GM18505 (cell line): ENCODE data around the gene PTN.

Experiments used
- ATAC-seq: cut with Tn5 transposase; IDR thresholded peaks from one replicate; pipeline ENCODE4 v1.9.1; 2021; ENCODE audit not compliant: unreplicated experiment
- POLR2A ChIP-seq: IDR thresholded peaks from 4 replicates; pipeline ENCODE4 v1.6.1; 2011; ENCODE audit warnings: borderline replicate concordance; ENCODE audit not compliant: insufficient read depth, insufficient read length; ENCODE audit errors: extremely low read depth

The PTN gene

DNA sequence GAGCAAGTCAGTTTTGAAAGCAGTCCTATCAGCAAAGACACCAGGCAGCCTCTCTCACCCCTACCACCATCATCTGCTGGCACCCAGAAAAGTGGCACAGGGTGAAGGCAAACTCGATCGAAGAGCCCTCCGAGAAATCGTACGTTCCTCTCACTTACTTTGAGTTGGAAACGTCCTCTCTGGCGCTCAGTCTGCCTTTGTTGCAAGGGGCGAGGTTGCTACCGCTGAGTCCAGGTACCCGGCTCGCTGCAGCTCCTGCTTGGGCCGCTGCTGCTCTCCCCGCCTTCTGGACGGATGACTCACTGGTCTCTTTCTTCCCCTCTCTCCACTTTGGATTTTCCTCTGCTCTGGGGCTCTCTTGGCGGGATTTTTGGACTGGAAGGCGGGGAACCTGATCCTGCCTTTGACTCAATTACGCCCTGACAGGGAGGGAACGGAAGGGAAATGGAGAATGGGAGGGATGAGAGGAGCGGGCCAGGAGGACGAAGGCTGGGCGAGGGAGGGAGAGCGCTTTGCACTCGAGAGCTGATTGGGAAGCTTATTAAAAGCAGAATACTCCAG is at the start of gene PTN:
Gene PTN (minus strand): TSS at position 453 of the 561 bp plus-strand sequence. CDS start 88,760 bp downstream, outside the sequence.
- ATAC-seq = no peak

DNA sequence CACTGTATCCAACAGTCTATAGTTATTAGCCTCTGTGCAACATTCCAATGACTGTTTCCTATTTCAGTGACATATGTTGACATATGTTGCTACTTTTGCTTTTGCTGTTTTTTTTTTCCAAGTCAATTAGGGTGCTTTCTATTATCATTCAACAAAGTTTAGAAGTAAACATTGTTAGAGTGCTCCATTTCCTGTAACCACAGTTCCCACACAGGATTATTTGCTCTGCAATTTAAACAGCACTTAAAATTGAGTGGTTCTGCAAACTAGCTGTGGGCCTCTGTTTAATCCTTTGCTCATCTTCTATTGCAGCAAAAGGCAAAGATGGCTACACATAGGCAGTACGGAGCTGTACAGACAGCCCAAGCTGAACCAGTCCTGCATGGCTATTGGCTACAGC is 46.5 kb upstream of the PTN start:
- ATAC-seq = no peak
- no peak for TF ChIP-seq POLR2A

More for the DNA sequence above, at the start of gene PTN:
- TF ChIP-seq POLR2A = no peak

GRCh38 chr7:137388916-137389315 is 45.4 kb upstream of the PTN start:
- ATAC-seq = no peak
- TF ChIP-seq POLR2A = no peak

GRCh38 chr7:137386966-137387365 is 43.4 kb upstream of the PTN start:
- no peak for ATAC-seq
- TF ChIP-seq POLR2A = no peak

DNA sequence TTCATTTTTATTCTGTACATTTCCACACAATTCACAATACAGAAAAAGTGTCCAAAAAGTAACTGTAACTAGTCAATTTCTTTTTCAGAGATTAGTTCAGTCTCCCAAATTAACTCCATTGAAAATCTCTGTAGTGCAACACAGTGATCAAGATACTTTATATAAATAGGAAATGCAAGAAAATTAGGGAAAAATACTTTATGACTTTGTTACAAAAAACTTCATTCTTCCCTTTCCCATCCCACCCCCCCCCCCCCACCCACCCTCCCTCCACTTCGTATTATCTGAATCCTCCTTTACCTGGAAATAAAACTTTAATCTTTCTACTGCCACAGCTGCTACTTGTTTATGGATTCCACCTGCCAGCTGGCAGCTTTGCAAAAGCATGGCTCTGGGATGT is 37.5 kb upstream of the PTN start:
- no peak for TF ChIP-seq POLR2A
- ATAC-seq = no peak

DNA sequence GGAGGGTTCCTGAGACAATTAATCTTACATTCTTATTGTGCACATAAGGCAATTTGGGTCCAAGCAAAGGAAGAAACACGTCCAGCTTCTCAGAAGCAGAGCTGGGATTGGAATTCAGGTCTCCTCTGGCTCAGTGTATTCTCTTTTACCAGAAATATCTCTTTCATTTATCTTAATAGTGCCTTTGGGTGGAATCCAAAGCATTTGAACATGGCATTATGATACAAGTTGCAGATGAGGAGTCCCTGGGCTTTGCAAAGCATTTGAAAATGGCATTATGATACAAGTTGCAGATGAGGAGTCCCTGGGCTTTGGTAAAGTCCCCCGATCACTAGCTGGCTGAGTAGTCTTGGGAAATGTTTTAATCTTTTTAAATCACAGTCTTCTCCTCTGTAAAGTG is 30.0 kb upstream of the PTN start:
- no peak for ATAC-seq
- no peak for TF ChIP-seq POLR2A

- no peak for ATAC-seq
These were observed 28.1 kb upstream of the PTN start for GRCh38 chr7:137371616-137372015.

DNA sequence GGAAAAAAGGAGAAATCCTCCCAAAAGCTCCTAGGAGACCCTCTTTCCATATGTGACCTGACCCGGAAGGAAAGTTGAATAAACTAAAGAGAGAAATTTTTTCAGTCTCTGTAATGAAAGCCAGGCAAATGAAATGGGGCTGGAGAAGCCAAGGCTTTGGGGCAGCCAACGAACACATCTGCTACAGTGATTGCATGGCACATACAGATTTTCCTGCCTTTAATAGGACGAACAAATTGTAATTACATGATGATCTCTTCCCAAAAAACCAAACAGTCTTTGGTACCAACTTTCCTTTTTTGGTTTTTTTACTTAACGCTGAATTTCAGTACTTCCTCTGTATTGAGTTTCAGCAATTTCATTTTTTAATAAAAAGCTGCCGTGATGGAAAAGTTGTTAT is 23.5 kb upstream of the PTN start:
- no peak for ATAC-seq
- no peak for TF ChIP-seq POLR2A

More at GRCh38 chr7:137371616-137372015, 28.1 kb upstream of the PTN start:
- TF ChIP-seq POLR2A = no peak

- no peak for ATAC-seq
- TF ChIP-seq POLR2A = no peak
These were observed 20.1 kb upstream of the PTN start for GRCh38 chr7:137363683-137364082.

GRCh38 chr7:137360087-137360679 is 16.6 kb upstream of the PTN start:
- no peak for TF ChIP-seq POLR2A
- no peak for ATAC-seq

- no peak for TF ChIP-seq POLR2A
- no peak for ATAC-seq
These were observed 11.4 kb upstream of the PTN start for GRCh38 chr7:137354961-137355360.

- no peak for ATAC-seq
- no peak for TF ChIP-seq POLR2A
These were observed 10.9 kb upstream of the PTN start for GRCh38 chr7:137354396-137354795.

DNA sequence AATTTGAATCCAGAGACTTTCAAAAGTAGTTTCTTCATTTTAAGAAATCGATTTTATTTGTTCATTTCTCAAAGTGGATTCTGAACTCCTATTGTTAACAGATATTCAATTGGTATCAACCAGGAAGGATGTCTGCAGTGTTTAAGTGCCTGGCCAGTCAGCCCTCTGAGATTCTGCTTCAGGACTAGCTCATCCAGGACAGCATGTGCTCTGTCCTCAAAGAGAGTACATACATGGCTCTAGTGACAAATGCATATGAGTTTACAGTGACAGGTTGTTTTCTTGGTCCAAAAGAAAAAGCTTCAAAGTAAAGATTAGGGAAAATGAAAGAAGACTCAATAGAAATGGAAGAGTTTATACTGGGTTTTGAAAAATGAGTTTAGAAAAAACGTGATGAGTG is 8.4 kb upstream of the PTN start:
- no peak for ATAC-seq
- no peak for TF ChIP-seq POLR2A

GRCh38 chr7:137345799-137346449 is 2.4 kb upstream of the PTN start:
- TF ChIP-seq POLR2A = no peak
- no peak for ATAC-seq
